ENCODE data around the gene ARHGEF7.
"Not testable (repeated sequence)": the region's sequence is repeated elsewhere in the genome, so short reads cannot be mapped to it uniquely, and the experiment has no call there.

ARHGEF7 gene

GRCh38 chr13:111256946-111257345, 141.8 kb downstream of the ARHGEF7 start:
- Histone ChIP-seq H3K79me2 (ENCODE audit: low read length) (no peaks in the 10 kb centered on the region; the same call in 1 of the 2 replicates), H3K4me3 (ENCODE audit: low read length) (no peak overlapping the region), H3K27ac (ENCODE audit: low read length) (no peak overlapping the region), H3K4me1 (ENCODE audit: low read length) (no peaks in the 10 kb centered on the region), H4K20me1 (ENCODE audit: insufficient read depth, low read length) (no peaks in the 10 kb centered on the region), H3K9me3 (ENCODE audit: insufficient read depth, low read length) (peaks cover 4% of the 10 kb centered on the region; the same call in 1 of the 2 replicates), H3K27me3 (ENCODE audit: low read depth, low read length) (no peaks in the 10 kb centered on the region), H3K4me2 (ENCODE audit: low read length) (no peak overlapping the region), H3K9ac (ENCODE audit: low read length) (no peak overlapping the region), H2AFZ (ENCODE audit: low read depth, low read length) (no peak overlapping the region), H3K36me3 (replicated peaks; ENCODE audit: low read depth, low read length) (peaks cover 69% of the 10 kb centered on the region)
- TF ChIP-seq EZH2phosphoT487 (IDR thresholded peaks at IDR 0.05; ENCODE audit: low read depth) (no peak), CTCF (IDR thresholded peaks at IDR 0.05; ENCODE audit: low read depth, low read length) (no peak)

GRCh38 chr13:111257899-111258298, 142.8 kb downstream of the ARHGEF7 start:
- H4K20me1 ChIP-seq (ENCODE audit: insufficient read depth, low read length); H3K9me3 ChIP-seq (ENCODE audit: insufficient read depth, low read length); H3K4me1 ChIP-seq (ENCODE audit: low read length); H3K4me2 ChIP-seq (ENCODE audit: low read length); H3K79me2 ChIP-seq (ENCODE audit: low read length); H3K27me3 ChIP-seq (ENCODE audit: low read depth, low read length); H3K9ac ChIP-seq (ENCODE audit: low read length); H3K4me3 ChIP-seq (ENCODE audit: low read length); H2AFZ ChIP-seq (ENCODE audit: low read depth, low read length); H3K27ac ChIP-seq (ENCODE audit: low read length): not testable (repeated sequence)
- peaks cover 59% of the 10 kb centered on the region for H3K36me3 ChIP-seq (replicated peaks; ENCODE audit: low read depth, low read length)

- no peaks in the 10 kb centered on the region; the same call in 1 of the 2 replicates for H3K79me2 ChIP-seq (ENCODE audit: low read length)
- no peak overlapping the region for H2AFZ ChIP-seq (ENCODE audit: low read depth, low read length)
- TF ChIP-seq EZH2phosphoT487 (IDR thresholded peaks at IDR 0.05; ENCODE audit: low read depth) (no peak), CTCF (IDR thresholded peaks at IDR 0.05; ENCODE audit: low read depth, low read length) (no peak)
- H3K4me1 ChIP-seq (ENCODE audit: low read length), result no peaks in the 10 kb centered on the region
- no peak overlapping the region for H3K4me3 ChIP-seq (ENCODE audit: low read length)
- H3K9ac ChIP-seq (ENCODE audit: low read length), result no peak overlapping the region
- no peak overlapping the region for H3K27ac ChIP-seq (ENCODE audit: low read length)
- H3K4me2 ChIP-seq (ENCODE audit: low read length), result no peak overlapping the region
- H3K27me3 ChIP-seq (ENCODE audit: low read depth, low read length), result no peaks in the 10 kb centered on the region
- peaks cover 4% of the 10 kb centered on the region; the same call in 1 of the 2 replicates for H3K9me3 ChIP-seq (ENCODE audit: insufficient read depth, low read length)
- H4K20me1 ChIP-seq (ENCODE audit: insufficient read depth, low read length), result 0 out of 2 replicates have a peak, but pooled peaks cover 7% of the 10 kb centered on the region
- H3K36me3 ChIP-seq (replicated peaks; ENCODE audit: low read depth, low read length), result peaks cover 52% of the 10 kb centered on the region
These were observed 143.5 kb downstream of the ARHGEF7 start for GRCh38 chr13:111258637-111259036.

- H3K4me1 ChIP-seq (ENCODE audit: low read length), result no peaks in the 10 kb centered on the region
- no peaks in the 10 kb centered on the region for H3K79me2 ChIP-seq (ENCODE audit: low read length)
- H3K27me3 ChIP-seq (ENCODE audit: low read depth, low read length), result no peaks in the 10 kb centered on the region
- no peak overlapping the region for H3K4me2 ChIP-seq (ENCODE audit: low read length)
- peaks cover 4% of the 10 kb centered on the region; the same call in 1 of the 2 replicates for H3K9me3 ChIP-seq (ENCODE audit: insufficient read depth, low read length)
- H2AFZ ChIP-seq (ENCODE audit: low read depth, low read length), result no peak overlapping the region
- 0 out of 2 replicates have a peak, but pooled peaks cover 7% of the 10 kb centered on the region for H4K20me1 ChIP-seq (ENCODE audit: insufficient read depth, low read length)
- no peak overlapping the region for H3K27ac ChIP-seq (ENCODE audit: low read length)
- H3K36me3 ChIP-seq (replicated peaks; ENCODE audit: low read depth, low read length), result peaks cover 48% of the 10 kb centered on the region
- H3K4me3 ChIP-seq (ENCODE audit: low read length), result no peak overlapping the region
- no peak for TF ChIP-seq CTCF (IDR thresholded peaks at IDR 0.05; ENCODE audit: low read depth, low read length)
- no peak for TF ChIP-seq EZH2phosphoT487 (IDR thresholded peaks at IDR 0.05; ENCODE audit: low read depth)
- no peak overlapping the region for H3K9ac ChIP-seq (ENCODE audit: low read length)
These were observed 143.9 kb downstream of the ARHGEF7 start for GRCh38 chr13:111259058-111259457.

All from OCI-LY3 (cell line).